Hepatocyte (in vitro differentiated cells): ENCODE measurements around the gene RECK. TPM values are rescaled to one million over a fixed set of nuclear protein-coding genes. Genes with fewer than 3 reads are reported as not detected.

Source experiments
- DNase-seq: peaks from one replicate; pipeline ENCODE4 v3.0.0-alpha.2; 2016; ENCODE audit warnings: low spot score
- H2AFZ ChIP-seq: fragments of 200-600 bp; sonication (generic); 2 replicates; pipeline ENCODE4 v1.6.0; 2016; ENCODE audit warnings: antibody characterized with exemption, mild to moderate bottlenecking
- H3K27ac ChIP-seq: fragments of 200-600 bp; sonication (generic); 2 replicates; pipeline ENCODE4 v1.5.1; 2016; ENCODE audit warnings: mild to moderate bottlenecking
- H3K27me3 ChIP-seq: fragments of 200-600 bp; sonication (generic); 2 replicates; pipeline ENCODE4 v1.6.1; 2016
- H3K36me3 ChIP-seq: fragments of 200-600 bp; sonication (generic); replicated peaks from 2 replicates; pipeline ENCODE4 v1.5.1; 2016; ENCODE audit warnings: low read depth; ENCODE audit not compliant: insufficient read depth
- H3K4me1 ChIP-seq: fragments of 200-600 bp; sonication (generic); 2 replicates; pipeline ENCODE4 v1.5.1; 2016; ENCODE audit warnings: mild to moderate bottlenecking, moderate library complexity; ENCODE audit not compliant: insufficient read depth
- H3K4me2 ChIP-seq: fragments of 200-600 bp; sonication (generic); 2 replicates; pipeline ENCODE4 v1.6.0; 2016
- H3K4me3 ChIP-seq: fragments of 200-600 bp; sonication (generic); 2 replicates; pipeline ENCODE4 v1.5.1; 2016; ENCODE audit warnings: mild to moderate bottlenecking
- H3K79me2 ChIP-seq: fragments of 200-600 bp; sonication (generic); 2 replicates; pipeline ENCODE4 v1.6.0; 2017; ENCODE audit warnings: mild to moderate bottlenecking
- H3K9me2 ChIP-seq: fragments of 200-600 bp; sonication (generic); replicated peaks from 2 replicates; pipeline ENCODE4 v1.6.0; 2017; ENCODE audit warnings: mild to moderate bottlenecking; ENCODE audit not compliant: insufficient read depth
- H3K9me3 ChIP-seq: fragments of 200-600 bp; sonication (generic); 2 replicates; pipeline ENCODE4 v1.5.1; 2016; ENCODE audit warnings: low read depth, mild to moderate bottlenecking
- H4K20me1 ChIP-seq: fragments of 200-600 bp; sonication (generic); 2 replicates; pipeline ENCODE4 v1.6.0; 2016; ENCODE audit warnings: mild to moderate bottlenecking; ENCODE audit not compliant: insufficient read depth, poor library complexity, severe bottlenecking
- EZH2 ChIP-seq: fragments of 200-600 bp; sonication (generic); IDR thresholded peaks from 2 replicates; pipeline ENCODE4 v1.6.1; 2016; ENCODE audit warnings: antibody characterized with exemption, mild to moderate bottlenecking, borderline replicate concordance
- EZH2phosphoT487 ChIP-seq: fragments of 200-600 bp; sonication (generic); IDR thresholded peaks from one replicate; pipeline ENCODE4 v1.6.1; 2018; ENCODE audit warnings: antibody characterized with exemption, mild to moderate bottlenecking, low read depth, moderate library complexity; ENCODE audit not compliant: unreplicated experiment, severe bottlenecking
- WGBS: methylation state at CpG from one replicate; pipeline ENCODE4 v1.1.6; 2016; ENCODE audit warnings: low lambda C conversion rate; ENCODE audit errors: missing lambda C conversion rate; 5-methylcytosine and 5-hydroxymethylcytosine counted together
- polyA plus RNA-seq: library from polyadenylated mRNA; unstranded; fragments of >200 nt; fragmentation: Nextera tagmentation; extraction: Ambion mirVana; gene quantifications from 2 replicates; pipeline ENCODE4 v1.2.1, GENCODE V29; 2016
- total RNA-seq: library from RNA; depleted of rRNA; stranded (reverse); fragments of >200 nt; gene quantifications from 2 replicates; pipeline ENCODE4 v1.2.3, GENCODE V29; 2014
- TF ChIP-seq, protein P1 (sequence below): fragments of 200-600 bp; sonication (generic); IDR thresholded peaks from 2 replicates; pipeline ENCODE4 v1.5.1; 2016; ENCODE audit warnings: antibody characterized with exemption, mild to moderate bottlenecking; ENCODE audit not compliant: poor library complexity

RECK gene
- total and polyA plus RNA-seq, 2 experiments from 2014 or later = 13.5 to 15.3 TPM

DNA sequence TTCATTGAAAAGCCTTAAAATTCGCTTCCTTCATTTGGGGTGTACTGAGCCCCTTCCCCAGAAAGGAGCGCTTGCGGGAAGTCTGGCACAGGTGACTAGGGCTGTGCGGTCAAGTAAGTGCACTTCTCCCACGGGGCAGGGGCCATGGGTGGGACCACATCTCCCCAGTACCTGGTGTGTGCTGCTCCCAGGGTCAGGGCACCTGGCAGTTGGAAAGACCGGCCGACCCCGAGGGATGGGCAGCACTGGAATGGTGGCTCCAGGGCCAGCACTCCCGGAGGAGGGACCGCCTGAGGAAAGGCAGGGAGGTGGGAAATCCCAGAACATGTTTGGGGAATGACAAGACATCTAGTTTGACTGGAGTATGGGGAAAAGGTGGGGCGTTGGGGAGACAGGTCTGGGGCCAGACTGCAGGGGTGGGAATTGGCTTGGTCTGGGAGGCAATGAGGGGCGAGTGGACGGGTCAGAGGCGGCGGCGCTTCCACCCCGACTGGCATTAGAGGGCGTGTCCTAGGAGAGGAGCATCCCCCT lies 99.1 kb downstream of the RECK start:
- TF ChIP-seq EZH2 (no peak), EZH2phosphoT487 (no peak)
- TF ChIP-seq, protein P1, sequence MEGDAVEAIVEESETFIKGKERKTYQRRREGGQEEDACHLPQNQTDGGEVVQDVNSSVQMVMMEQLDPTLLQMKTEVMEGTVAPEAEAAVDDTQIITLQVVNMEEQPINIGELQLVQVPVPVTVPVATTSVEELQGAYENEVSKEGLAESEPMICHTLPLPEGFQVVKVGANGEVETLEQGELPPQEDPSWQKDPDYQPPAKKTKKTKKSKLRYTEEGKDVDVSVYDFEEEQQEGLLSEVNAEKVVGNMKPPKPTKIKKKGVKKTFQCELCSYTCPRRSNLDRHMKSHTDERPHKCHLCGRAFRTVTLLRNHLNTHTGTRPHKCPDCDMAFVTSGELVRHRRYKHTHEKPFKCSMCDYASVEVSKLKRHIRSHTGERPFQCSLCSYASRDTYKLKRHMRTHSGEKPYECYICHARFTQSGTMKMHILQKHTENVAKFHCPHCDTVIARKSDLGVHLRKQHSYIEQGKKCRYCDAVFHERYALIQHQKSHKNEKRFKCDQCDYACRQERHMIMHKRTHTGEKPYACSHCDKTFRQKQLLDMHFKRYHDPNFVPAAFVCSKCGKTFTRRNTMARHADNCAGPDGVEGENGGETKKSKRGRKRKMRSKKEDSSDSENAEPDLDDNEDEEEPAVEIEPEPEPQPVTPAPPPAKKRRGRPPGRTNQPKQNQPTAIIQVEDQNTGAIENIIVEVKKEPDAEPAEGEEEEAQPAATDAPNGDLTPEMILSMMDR = no peak
- no peak for DNase-seq
- H3K9me2 ChIP-seq = no peaks in the 10 kb centered on the region
- H2AFZ ChIP-seq = peak overlapping the region; percentile 87
- 3% methylated on average over 10 of the region's 18 CpGs for WGBS
- no peaks in the 10 kb centered on the region for H4K20me1 ChIP-seq
- H3K27ac ChIP-seq = no peak overlapping the region
- H3K4me1 ChIP-seq = peaks cover 9% of the 10 kb centered on the region
- peaks cover 35% of the 10 kb centered on the region for H3K27me3 ChIP-seq
- H3K4me3 ChIP-seq = peak overlapping the region; percentile 76
- H3K4me2 ChIP-seq = peak overlapping the region; percentile 90
- H3K79me2 ChIP-seq = no peaks in the 10 kb centered on the region
- no peaks in the 10 kb centered on the region for H3K36me3 ChIP-seq
- no peaks in the 10 kb centered on the region for H3K9me3 ChIP-seq

DNA sequence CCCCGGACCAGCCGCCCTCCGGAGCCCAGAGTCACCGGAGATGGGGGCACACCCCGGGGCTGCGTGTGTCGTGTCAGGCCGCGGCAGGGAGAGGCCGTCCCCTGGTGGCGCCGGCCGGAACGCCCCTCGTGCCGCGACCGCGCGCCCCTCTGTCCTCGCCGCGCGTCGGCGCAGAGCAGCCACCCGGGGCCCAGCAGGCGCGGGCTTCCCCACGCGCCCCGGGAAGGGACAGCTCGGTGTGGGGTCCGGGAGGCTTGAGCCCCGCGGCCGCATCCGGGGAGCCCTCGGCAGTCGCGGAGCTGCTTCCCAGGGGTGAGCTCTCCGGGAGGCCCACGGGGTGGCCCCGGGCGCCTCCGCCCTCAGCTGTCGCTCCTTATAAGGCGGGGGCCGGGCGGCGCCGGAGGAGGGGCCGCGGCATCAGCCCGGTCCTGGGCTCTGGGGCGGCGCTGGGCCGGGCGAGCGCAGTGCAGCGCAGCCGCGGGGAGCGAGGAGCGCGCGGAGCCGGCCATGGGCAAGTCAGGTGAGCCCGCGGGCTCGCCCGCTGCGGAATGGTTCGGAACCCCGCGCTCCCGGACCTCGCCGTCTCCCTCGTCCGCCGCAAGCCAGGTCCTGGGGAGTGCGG lies 99.7 kb downstream of the RECK start, which contains the start of gene GLIPR2:
TSS of gene GLIPR2 (plus strand) at position 462 of the 622 bp plus-strand sequence. CDS start at position 508, 46 bp downstream.
- H2AFZ ChIP-seq = peak within 1 kb of the TSS; percentile 87
- TF ChIP-seq EZH2phosphoT487 (no peak), EZH2 (no peak)
- TF ChIP-seq, protein P1 = peak; percentile 9
- no peak within 1 kb of the TSS for H3K27ac ChIP-seq
- no peaks in the 10 kb centered on the region for H3K79me2 ChIP-seq
- no peaks in the 10 kb centered on the region for H3K9me2 ChIP-seq
- peak within 1 kb of the TSS; percentile 90 for H3K4me2 ChIP-seq
- DNase-seq = peak; percentile 82
- WGBS = under 1% methylated on average over 27 of the region's 83 CpGs
- H3K4me1 ChIP-seq = peaks cover 9% of the 10 kb centered on the region
- H3K27me3 ChIP-seq = peaks cover 35% of the 10 kb centered on the region
- no peaks in the 10 kb centered on the region for H4K20me1 ChIP-seq
- H3K36me3 ChIP-seq = no peaks in the 10 kb centered on the region
- H3K9me3 ChIP-seq = no peaks in the 10 kb centered on the region
- peak within 1 kb of the TSS; percentile 76 for H3K4me3 ChIP-seq

DNA sequence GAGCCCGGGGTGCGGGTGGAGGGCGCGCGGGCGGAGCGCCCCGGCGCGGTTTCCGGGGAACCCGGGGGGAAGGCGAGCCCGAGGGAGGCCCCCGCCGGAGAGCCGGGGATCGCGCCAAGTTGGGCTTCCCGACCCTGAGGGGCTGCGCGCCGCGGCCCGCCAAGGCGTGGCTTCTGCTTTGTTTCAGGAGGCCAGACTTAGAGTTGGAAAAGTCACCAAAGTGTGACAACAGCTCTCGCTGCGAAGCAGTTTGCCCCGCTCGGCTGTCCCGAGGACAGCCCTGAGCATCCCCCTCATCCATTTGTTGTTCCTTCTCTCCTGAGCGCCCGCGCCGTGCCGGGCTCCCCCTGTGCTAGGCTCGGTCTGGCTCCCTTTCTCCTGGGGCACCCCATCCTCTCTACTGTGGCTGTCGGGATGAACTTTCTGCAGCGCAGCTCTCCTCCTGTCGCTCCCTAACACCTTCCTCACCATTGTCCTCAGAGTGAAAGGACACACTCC lies 100.2 kb downstream of the RECK start:
- TF ChIP-seq EZH2 = no peak
- no peak for TF ChIP-seq EZH2phosphoT487
- TF ChIP-seq, protein P1 = no peak
- peak overlapping the region; percentile 87 for H2AFZ ChIP-seq
- no peaks in the 10 kb centered on the region for H3K9me3 ChIP-seq
- H4K20me1 ChIP-seq = no peaks in the 10 kb centered on the region
- H3K36me3 ChIP-seq = no peaks in the 10 kb centered on the region
- peaks cover 35% of the 10 kb centered on the region for H3K27me3 ChIP-seq
- H3K4me3 ChIP-seq = peak overlapping the region; percentile 76
- H3K79me2 ChIP-seq = no peaks in the 10 kb centered on the region
- 2% methylated on average over 35 of the region's 40 CpGs for WGBS
- H3K4me2 ChIP-seq = peak overlapping the region; percentile 90
- H3K4me1 ChIP-seq = peaks cover 9% of the 10 kb centered on the region
- DNase-seq = peak; percentile 29
- H3K9me2 ChIP-seq = no peaks in the 10 kb centered on the region
- H3K27ac ChIP-seq = no peak overlapping the region
